Transverse colon (tissue), 4 donors: Measurements from ENCODE around the gene FSTL3. TPM values are rescaled to one million over a fixed set of nuclear protein-coding genes. Genes with fewer than 3 reads are reported as not detected.

ENCODE experiments used
- DNase-seq: peaks from one replicate; pipeline ENCODE4 v3.0.0-alpha.2; 2019
- H3K27ac ChIP-seq, 4 donors: fragments of 200-600 bp; sonication (generic); 2 replicates each; pipeline ENCODE4 v1.5.1; 2016 to 2018; ENCODE audit warnings: inconsistent platforms in 4 of 4
- H3K27me3 ChIP-seq: fragments of 200-600 bp; sonication (generic); 2 replicates; pipeline ENCODE4 v1.5.1; 2017; ENCODE audit warnings: inconsistent platforms
- H3K36me3 ChIP-seq, 4 donors: fragments of 200-600 bp; sonication (generic); 2 replicates each; pipeline ENCODE4 v1.5.1; 2017 to 2019; ENCODE audit warnings: inconsistent platforms in 4 of 4
- H3K4me1 ChIP-seq, 4 donors: fragments of 200-600 bp; sonication (generic); 2 replicates each; pipeline ENCODE4 v1.5.1; 2017 to 2020; ENCODE audit warnings: inconsistent platforms in 4 of 4
- H3K4me3 ChIP-seq, 4 donors: fragments of 200-600 bp; sonication (generic); 1 replicate in 1 of 4; 2 replicates in 3 of 4; pipeline versions ENCODE4 v1.5.1 to v1.6.1; 2017 to 2019; ENCODE audit warnings: inconsistent platforms in 4 of 4
- H3K9me3 ChIP-seq, 2 donors: fragments of 200-600 bp; sonication (generic); 2 replicates each; pipeline ENCODE4 v1.5.1; 2017 to 2019; ENCODE audit warnings: inconsistent platforms in 2 of 2
- EP300 ChIP-seq: sonication (generic); formaldehyde crosslinking; IDR thresholded peaks from one replicate; pipeline ENCODE4 v1.6.1; 2017; ENCODE audit warnings: antibody characterized with exemption, low read depth
- POLR2A ChIP-seq: fragments of 450-650 bp; IDR thresholded peaks from one replicate; pipeline ENCODE4 v1.6.1; 2016; ENCODE audit warnings: antibody characterized with exemption, mild to moderate bottlenecking, moderate library complexity
- POLR2AphosphoS5 ChIP-seq, 3 donors: sonication (generic); formaldehyde crosslinking; IDR thresholded peaks; one replicate each; pipeline ENCODE4 v1.6.1; 2016; ENCODE audit warnings: antibody characterized with exemption in 3 of 3
- WGBS, 2 donors: methylation state at CpG; one replicate each; pipeline ENCODE4 v1.1.5; 2018; ENCODE audit warnings: low coverage in 1 of 2; 5-methylcytosine and 5-hydroxymethylcytosine counted together
- in situ Hi-C, 4 donors: fragments of 200-750 bp; cut with MboI; loops; one replicate each; pipeline versions ENCODE4 v1.15.0 to v1.15.1; 2017; ENCODE audit warnings: low sequenced_read_pairs in 3 of 4, low pct_ligation_motif_present in 1 of 4, low pct_unique_long_range_greater_than_20kb in 1 of 4
- intact Hi-C: fragments of 100-400 bp; cut with DNase I; formaldehyde crosslinking; loops from one replicate; pipeline ENCODE4 v1.15.1; 2023; ENCODE audit warnings: low total_unique reads
- total RNA-seq, 4 donors: library from RNA; depleted of rRNA; stranded (reverse); fragments of >200 nt; gene quantifications; one replicate each; pipeline ENCODE4 v1.1.0, GENCODE V29; 2016
- TF ChIP-seq, protein P1 (sequence below), 5 experiments: fragments of 200-600 bp in 3 of 5; fragments of 450-650 bp in 2 of 5; sonication (generic) in 3 of 5; IDR thresholded peaks; 1 replicate in 2 of 5; 2 replicates in 3 of 5; pipeline ENCODE4 v1.5.1; 2016 to 2017; ENCODE audit warnings: antibody characterized with exemption in 5 of 5, inconsistent platforms in 3 of 5, mild to moderate bottlenecking in 2 of 5, moderate library complexity in 1 of 5

FSTL3 gene
- total RNA-seq, 4 donors from 2014 or later: 14.1 to 37.9 (median 31.2) TPM

GRCh38 chr19:677601-678436 is 1.6 kb downstream of the FSTL3 start:
- WGBS, 2 donors: 43 to 70% methylated on average over 3 to 18 of the region's 22 CpGs
- H3K27ac ChIP-seq: peak overlapping the region; percentile 71 to 99 (median 96)
- TF ChIP-seq POLR2AphosphoS5 (IDR thresholded peaks at IDR 0.05) (no peak), EP300 (no peak), POLR2A (no peak)
- TF ChIP-seq, protein P1, sequence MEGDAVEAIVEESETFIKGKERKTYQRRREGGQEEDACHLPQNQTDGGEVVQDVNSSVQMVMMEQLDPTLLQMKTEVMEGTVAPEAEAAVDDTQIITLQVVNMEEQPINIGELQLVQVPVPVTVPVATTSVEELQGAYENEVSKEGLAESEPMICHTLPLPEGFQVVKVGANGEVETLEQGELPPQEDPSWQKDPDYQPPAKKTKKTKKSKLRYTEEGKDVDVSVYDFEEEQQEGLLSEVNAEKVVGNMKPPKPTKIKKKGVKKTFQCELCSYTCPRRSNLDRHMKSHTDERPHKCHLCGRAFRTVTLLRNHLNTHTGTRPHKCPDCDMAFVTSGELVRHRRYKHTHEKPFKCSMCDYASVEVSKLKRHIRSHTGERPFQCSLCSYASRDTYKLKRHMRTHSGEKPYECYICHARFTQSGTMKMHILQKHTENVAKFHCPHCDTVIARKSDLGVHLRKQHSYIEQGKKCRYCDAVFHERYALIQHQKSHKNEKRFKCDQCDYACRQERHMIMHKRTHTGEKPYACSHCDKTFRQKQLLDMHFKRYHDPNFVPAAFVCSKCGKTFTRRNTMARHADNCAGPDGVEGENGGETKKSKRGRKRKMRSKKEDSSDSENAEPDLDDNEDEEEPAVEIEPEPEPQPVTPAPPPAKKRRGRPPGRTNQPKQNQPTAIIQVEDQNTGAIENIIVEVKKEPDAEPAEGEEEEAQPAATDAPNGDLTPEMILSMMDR (IDR thresholded peaks at IDR 0.05): no peak
- peak overlapping the region in 2 of 4 donors; percentile 41 to 49 for H3K4me3 ChIP-seq
- H3K36me3 ChIP-seq: no peaks in the 10 kb centered on the region
- peaks cover 34% of the 10 kb centered on the region for H3K27me3 ChIP-seq
- DNase-seq: no peak
- in situ Hi-C loops: no loop called here
- intact Hi-C loops: no loop called here
- H3K9me3 ChIP-seq: no peaks in the 10 kb centered on the region
- H3K4me1 ChIP-seq: peaks cover 7 to 32% (median 28%) of the 10 kb centered on the region in 4 donors

DNA sequence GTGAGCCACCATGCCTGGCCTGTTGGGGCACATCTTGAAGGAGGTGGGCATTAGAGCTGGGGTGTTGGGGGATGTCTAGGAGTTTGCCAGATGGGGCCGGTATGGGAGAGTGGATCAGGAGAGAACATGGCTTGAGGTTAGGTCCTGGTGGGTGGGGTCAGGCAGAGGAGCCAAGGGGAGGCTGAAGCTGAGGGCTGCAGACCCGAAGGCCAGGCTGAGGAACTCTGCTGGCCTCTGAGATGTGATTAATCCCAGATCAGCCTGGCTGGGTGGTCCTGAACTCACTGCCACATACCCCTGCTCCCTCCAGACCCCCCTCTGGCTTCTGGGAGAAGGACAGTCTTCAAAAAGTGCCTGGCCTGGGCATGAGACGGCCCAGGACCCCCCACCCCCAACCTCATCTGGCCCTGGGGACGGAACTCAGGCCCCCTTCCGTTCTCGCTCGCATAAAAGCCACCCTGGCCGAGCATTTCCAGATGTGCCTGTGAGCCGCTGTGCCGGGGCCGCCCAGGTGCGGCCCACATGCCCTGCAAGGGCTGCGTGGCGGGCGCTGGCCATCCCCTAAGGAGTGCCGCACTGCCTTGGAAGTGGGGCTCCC is 2.7 kb downstream of the FSTL3 start:
- Histone ChIP-seq H3K9me3 (no peaks in the 10 kb centered on the region), H3K27me3 (peaks cover 34% of the 10 kb centered on the region), H3K4me3 (peak overlapping the region in 1 of 4 donors; percentile 88), H3K4me1 (peaks cover 7 to 32% (median 28%) of the 10 kb centered on the region in 4 donors), H3K27ac (peak overlapping the region; percentile 94 to 99 (median 97)), H3K36me3 (no peaks in the 10 kb centered on the region)
- DNase-seq: no peak
- intact Hi-C loops (no loop called here), in situ Hi-C loops (no loop called here)
- WGBS, 2 donors: 88 to 89% methylated on average over 1 to 12 of the region's 16 CpGs
- TF ChIP-seq EP300 (no peak), POLR2A (no peak), POLR2AphosphoS5 (IDR thresholded peaks at IDR 0.05) (no peak)
- TF ChIP-seq, protein P1 (IDR thresholded peaks at IDR 0.05): no peak

DNA sequence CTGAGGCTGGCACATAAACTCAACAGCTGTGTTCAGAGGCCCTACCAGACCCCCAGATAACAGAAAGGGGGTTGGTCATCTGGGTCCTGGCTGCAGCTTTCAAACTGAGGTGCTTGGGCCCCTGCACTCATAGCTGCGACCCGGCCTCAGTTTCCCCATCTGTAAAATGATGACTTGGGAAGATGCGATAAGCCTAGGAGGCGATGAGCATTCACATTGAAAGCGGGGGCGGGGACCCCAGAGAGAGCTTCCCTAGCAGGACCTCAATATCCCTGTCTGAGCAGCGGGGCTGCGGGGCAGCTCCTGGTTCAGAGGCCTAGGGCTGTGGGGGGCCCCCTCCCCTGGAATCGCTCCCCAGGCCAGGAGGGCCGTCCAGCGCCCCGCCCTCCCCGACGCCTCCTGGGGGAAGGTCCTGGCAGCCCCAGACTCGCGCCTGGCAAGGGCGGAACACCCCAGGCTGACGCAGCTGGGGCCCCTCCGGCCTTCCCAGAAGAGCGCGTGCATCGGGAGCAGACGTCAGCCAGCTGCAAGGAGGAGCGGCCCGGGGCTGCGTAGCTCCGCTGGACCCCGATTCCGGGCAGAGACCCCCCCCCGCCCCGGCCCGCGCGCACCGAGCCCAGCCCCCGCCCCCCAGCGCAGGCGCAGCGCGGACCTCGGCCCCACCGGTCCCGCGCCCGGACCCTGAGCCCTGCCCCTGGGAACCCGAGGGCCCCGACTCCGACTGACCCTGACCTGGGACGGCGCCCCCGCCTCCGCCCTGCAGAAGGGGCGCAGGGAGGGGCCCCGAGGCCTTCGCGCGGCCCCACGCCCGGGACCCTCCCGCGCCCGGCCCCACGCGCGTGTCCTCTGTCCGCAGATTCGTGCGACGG is 3.5 kb downstream of the FSTL3 start:
- peaks cover 7 to 32% (median 28%) of the 10 kb centered on the region in 4 donors for H3K4me1 ChIP-seq
- peak overlapping the region; percentile 50 to 94 (median 87) for H3K4me3 ChIP-seq
- peaks cover 30% of the 10 kb centered on the region for H3K27me3 ChIP-seq
- DNase-seq: peak; percentile 64
- no peaks in the 10 kb centered on the region for H3K36me3 ChIP-seq
- WGBS, 2 donors: 18% methylated on average over 9 of the region's 69 CpGs; no CpG with 5 or more reads in 1 of the 2 donors
- in situ Hi-C loops (no loop called here), intact Hi-C loops (no loop called here)
- TF ChIP-seq POLR2A (no peak), EP300 (peak; percentile 75), POLR2AphosphoS5 (IDR thresholded peaks at IDR 0.05) (peak; percentile 45 to 78 (median 50))
- TF ChIP-seq, protein P1 (IDR thresholded peaks at IDR 0.05): no peak
- peak overlapping the region; percentile 94 to 99 (median 97) for H3K27ac ChIP-seq
- no peaks in the 10 kb centered on the region for H3K9me3 ChIP-seq
